ENCODE measurements around the gene ACTR8.

- TF ChIP-seq CTCF (IDR thresholded peaks at IDR 0.05) (no peak), POLR2A (IDR thresholded peaks at IDR 0.05) (no peak)
Observed at GRCh38 chr3:53828581-53828980, 53.4 kb downstream of the ACTR8 start.

All from heart left ventricle (tissue), 13 donors.